ENCODE data around the gene TECR.
"Not testable (repeated sequence)": the region's sequence is repeated elsewhere in the genome, so short reads cannot be mapped to it uniquely, and the experiment has no call there.

TECR gene

DNA sequence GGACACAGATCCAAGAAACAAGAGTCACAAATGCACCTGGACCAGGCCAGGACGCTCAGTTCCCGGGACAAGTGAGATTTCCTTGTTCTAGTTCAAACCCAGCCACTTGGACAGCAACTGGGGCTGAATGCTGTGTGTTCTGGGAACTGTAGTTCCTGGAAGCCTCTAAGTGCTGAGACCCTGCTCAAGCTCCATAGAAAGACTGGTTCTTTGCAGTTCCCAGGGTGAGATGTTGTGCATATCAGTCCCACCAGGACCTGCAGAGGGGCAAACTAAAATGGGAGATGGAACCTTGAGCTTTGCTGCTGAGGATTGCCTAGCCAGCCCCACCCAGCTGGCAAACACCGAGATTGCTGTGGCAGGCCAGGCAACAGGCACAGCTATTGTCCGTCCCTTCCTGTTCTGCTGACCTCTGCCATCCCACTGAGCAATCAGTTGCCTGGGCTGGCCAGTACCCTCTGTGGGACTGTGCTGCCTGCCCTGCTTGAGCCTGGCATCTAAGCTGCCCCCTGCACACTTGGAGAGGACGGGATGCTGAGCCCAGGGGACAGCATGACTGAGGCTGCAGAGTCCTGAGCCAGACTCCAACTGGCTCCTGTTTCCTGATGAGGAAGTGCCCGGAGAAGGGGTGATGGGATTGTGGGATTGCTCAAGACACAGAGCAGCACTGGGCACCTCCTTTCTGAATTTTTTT, 32.0 kb upstream of the TECR start:
- Histone ChIP-seq H3K4me3 (ENCODE audit: control insufficient read depth in 1 of 7, extremely low read depth in 1 of 7, insufficient read depth in 4 of 7, low read depth in 2 of 7, low read length in 6 of 7) (no peak overlapping the region), H3K4me1 (ENCODE audit: control extremely low read depth in 1 of 4, control insufficient read depth in 4 of 4, insufficient read depth in 4 of 4, low read length in 3 of 4) (peaks cover 0 to 20% (median 16%) of the 10 kb centered on the region in 4 experiments), H3K36me3 (ENCODE audit: control insufficient read depth in 4 of 4, insufficient read depth in 4 of 4, low read length in 3 of 4) (no peaks in the 10 kb centered on the region), H3K27me3 (replicated peaks in 2 of 5; ENCODE audit: control insufficient read depth in 4 of 5, insufficient read depth in 5 of 5, low read length in 4 of 5) (no peaks in the 10 kb centered on the region), H3K27ac (ENCODE audit: insufficient read depth in 1 of 2, low read depth in 1 of 2, low read length in 2 of 2, poor library complexity in 1 of 2, severe bottlenecking in 2 of 2) (no peak overlapping the region), H3K9me3 (ENCODE audit: control extremely low read depth in 1 of 5, control insufficient read depth in 4 of 5, insufficient read depth in 2 of 5, low read depth in 1 of 5, low read length in 4 of 5) (no peaks in the 10 kb centered on the region)
- 94% methylated on average over 6 of the region's 6 CpGs for WGBS (ENCODE audit: insufficient coverage)
- no peak for DNase-seq
- CTCF ChIA-PET: interaction anchor here (0.7 to 4.1 kb wide), 9 partner anchors 8 to 59 kb away, joined by 3 to 15 read pairs (median 4); partner anchors contain the start of gene PTGER1
- POLR2A ChIA-PET: interaction anchor here (0.6 to 1.4 kb wide), 3 partner anchors 12 to 88 kb away, joined by 3 to 4 read pairs (median 4); partner anchors contain the start of gene DNAJB1

DNA sequence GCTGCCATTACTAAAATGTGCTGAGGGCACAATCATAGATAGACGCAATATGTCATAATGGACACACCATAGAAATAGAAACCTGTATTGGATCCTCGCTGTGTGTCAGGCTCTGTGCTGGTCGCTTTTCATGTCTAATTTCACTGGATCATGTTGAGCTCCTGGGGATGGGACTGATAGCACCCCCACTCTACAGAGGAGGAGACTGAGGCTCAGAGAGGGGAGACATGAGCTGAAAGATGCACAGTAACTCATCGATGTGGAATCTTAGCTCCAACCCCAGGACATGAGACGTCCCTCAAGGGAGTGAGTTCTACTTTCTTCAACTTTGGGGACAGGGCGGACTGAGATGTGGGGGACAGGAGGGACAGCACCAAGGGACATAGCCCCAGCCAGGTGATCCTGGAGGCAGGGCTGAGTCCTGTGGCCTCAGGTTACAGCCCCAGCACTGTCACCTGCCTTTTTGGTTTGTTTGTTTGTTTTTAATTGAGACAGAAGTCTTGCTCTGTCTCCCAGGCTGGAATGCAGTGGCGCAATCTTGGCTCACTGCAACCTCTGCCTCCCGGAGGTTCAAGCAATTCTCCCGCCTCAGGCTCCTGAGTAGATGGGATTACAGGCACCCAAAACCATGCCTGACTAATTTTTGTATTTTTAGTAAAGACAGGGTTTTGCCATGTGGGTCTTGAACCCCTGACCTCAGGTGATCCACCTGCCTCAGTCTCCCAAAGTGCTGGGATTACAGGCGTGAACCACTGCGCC, 26.9 kb upstream of the TECR start:
- DNase-seq: no peak
- 97% methylated on average over 8 of the region's 11 CpGs for WGBS (ENCODE audit: insufficient coverage)
- ChIA-PET POLR2A (interaction anchor here (1.0 kb wide), 1 partner anchor 23 kb away, joined by 3 read pairs; no protein-coding TSS in a partner anchor), CTCF (interaction anchor here (2.0 to 4.0 kb wide), 2 partner anchors 21 to 47 kb away, joined by 5 to 34 read pairs; no protein-coding TSS in a partner anchor)
- Histone ChIP-seq H3K4me3 (ENCODE audit: control insufficient read depth in 1 of 7, extremely low read depth in 1 of 7, insufficient read depth in 4 of 7, low read depth in 2 of 7, low read length in 6 of 7) (no peak overlapping the region), H3K4me1 (ENCODE audit: control extremely low read depth in 1 of 4, control insufficient read depth in 4 of 4, insufficient read depth in 4 of 4, low read length in 3 of 4) (peaks cover 0 to 3% (median under 1%) of the 10 kb centered on the region in 4 experiments), H3K27me3 (replicated peaks in 2 of 5; ENCODE audit: control insufficient read depth in 4 of 5, insufficient read depth in 5 of 5, low read length in 4 of 5) (no peaks in the 10 kb centered on the region), H3K36me3 (ENCODE audit: control insufficient read depth in 4 of 4, insufficient read depth in 4 of 4, low read length in 3 of 4) (no peaks in the 10 kb centered on the region), H3K9me3 (ENCODE audit: control extremely low read depth in 1 of 5, control insufficient read depth in 4 of 5, insufficient read depth in 2 of 5, low read depth in 1 of 5, low read length in 4 of 5) (no peaks in the 10 kb centered on the region), H3K27ac (ENCODE audit: insufficient read depth in 1 of 2, low read depth in 1 of 2, low read length in 2 of 2, poor library complexity in 1 of 2, severe bottlenecking in 2 of 2) (no peak overlapping the region)

DNA sequence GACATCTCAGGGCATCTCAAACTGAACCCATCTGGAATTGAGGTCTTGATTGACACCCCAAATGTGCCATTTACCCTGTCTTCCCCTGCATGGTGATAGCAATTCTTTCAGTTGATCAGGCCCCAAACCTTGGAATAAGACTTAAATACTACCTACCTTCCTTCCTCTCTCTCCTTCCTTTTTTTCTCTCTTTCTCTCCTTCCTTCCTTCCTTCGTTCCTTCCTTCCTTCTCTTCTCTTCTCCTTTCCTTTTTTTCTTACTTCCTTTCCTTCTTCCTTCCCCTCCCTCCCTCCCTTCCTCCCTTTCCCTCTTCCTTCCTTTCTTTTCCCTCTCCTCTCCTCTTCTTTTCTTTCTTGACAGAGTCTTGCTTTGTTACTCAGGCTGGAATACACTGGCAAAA, 26.1 kb upstream of the TECR start:
- no peaks in the 10 kb centered on the region for H3K27me3 ChIP-seq (replicated peaks in 2 of 5; ENCODE audit: control insufficient read depth in 4 of 5, insufficient read depth in 5 of 5, low read length in 4 of 5)
- WGBS (ENCODE audit: insufficient coverage): 100% methylated on average over 1 of the region's 1 CpG
- POLR2A ChIA-PET: interaction anchor here (1.5 kb wide), 1 partner anchor 11 kb away, joined by 3 read pairs; no protein-coding TSS in a partner anchor
- DNase-seq: no peak
- H3K27ac ChIP-seq (ENCODE audit: insufficient read depth in 1 of 2, low read depth in 1 of 2, low read length in 2 of 2, poor library complexity in 1 of 2, severe bottlenecking in 2 of 2): no peak overlapping the region
- H3K4me1 ChIP-seq (ENCODE audit: control extremely low read depth in 1 of 4, control insufficient read depth in 4 of 4, insufficient read depth in 4 of 4, low read length in 3 of 4): peaks cover 0 to 3% (median under 1%) of the 10 kb centered on the region in 4 experiments
- no peaks in the 10 kb centered on the region for H3K9me3 ChIP-seq (ENCODE audit: control extremely low read depth in 1 of 5, control insufficient read depth in 4 of 5, insufficient read depth in 2 of 5, low read depth in 1 of 5, low read length in 4 of 5)
- CTCF ChIA-PET: interaction anchor here (0.6 to 4.0 kb wide), 10 partner anchors 10 to 182 kb away, joined by 3 to 34 read pairs (median 4); partner anchors contain the start of genes DDX39A and DNAJB1
- H3K36me3 ChIP-seq (ENCODE audit: control insufficient read depth in 4 of 4, insufficient read depth in 4 of 4, low read length in 3 of 4): no peaks in the 10 kb centered on the region
- H3K4me3 ChIP-seq (ENCODE audit: control insufficient read depth in 1 of 7, extremely low read depth in 1 of 7, insufficient read depth in 4 of 7, low read depth in 2 of 7, low read length in 6 of 7): no peak overlapping the region

DNA sequence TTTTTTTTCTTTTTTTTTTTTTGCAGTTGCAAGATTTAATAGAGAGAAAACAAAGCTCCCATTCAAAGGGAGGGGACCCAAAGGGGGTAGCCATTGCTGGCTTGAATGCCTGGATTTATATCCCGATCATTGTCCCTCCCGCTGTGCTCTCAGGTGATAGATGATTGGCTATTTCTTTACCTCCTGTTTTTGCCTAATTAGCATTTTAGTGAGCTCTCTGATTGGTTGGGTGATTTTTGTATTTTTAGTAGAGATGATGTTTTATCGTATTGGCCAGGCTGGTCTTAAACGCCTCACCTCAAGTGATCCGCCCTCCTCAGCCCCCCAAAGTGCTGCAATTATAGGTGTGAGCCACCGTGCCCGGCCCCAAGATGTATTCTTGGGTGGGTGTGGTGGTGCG, 24.8 kb upstream of the TECR start:
- POLR2A ChIA-PET: interaction anchor here (1.5 kb wide), 1 partner anchor 9 kb away, joined by 3 read pairs; no protein-coding TSS in a partner anchor
- CTCF ChIA-PET: interaction anchor here (1.0 to 4.0 kb wide), 13 partner anchors 8 to 181 kb away, joined by 3 to 34 read pairs (median 5); partner anchors contain the start of genes GIPC1 and NDUFB7
- no CpG with 5 or more reads among the region's 8 CpGs for WGBS (ENCODE audit: insufficient coverage)
- H3K4me3 ChIP-seq (ENCODE audit: control insufficient read depth in 1 of 7, extremely low read depth in 1 of 7, insufficient read depth in 4 of 7, low read depth in 2 of 7, low read length in 6 of 7); H3K27ac ChIP-seq (ENCODE audit: insufficient read depth in 1 of 2, low read depth in 1 of 2, low read length in 2 of 2, poor library complexity in 1 of 2, severe bottlenecking in 2 of 2); DNase-seq; H3K36me3 ChIP-seq (ENCODE audit: control insufficient read depth in 4 of 4, insufficient read depth in 4 of 4, low read length in 3 of 4); H3K9me3 ChIP-seq (ENCODE audit: control extremely low read depth in 1 of 5, control insufficient read depth in 4 of 5, insufficient read depth in 2 of 5, low read depth in 1 of 5, low read length in 4 of 5); H3K27me3 ChIP-seq (replicated peaks in 2 of 5; ENCODE audit: control insufficient read depth in 4 of 5, insufficient read depth in 5 of 5, low read length in 4 of 5); H3K4me1 ChIP-seq (ENCODE audit: control extremely low read depth in 1 of 4, control insufficient read depth in 4 of 4, insufficient read depth in 4 of 4, low read length in 3 of 4): not testable (repeated sequence)

DNA sequence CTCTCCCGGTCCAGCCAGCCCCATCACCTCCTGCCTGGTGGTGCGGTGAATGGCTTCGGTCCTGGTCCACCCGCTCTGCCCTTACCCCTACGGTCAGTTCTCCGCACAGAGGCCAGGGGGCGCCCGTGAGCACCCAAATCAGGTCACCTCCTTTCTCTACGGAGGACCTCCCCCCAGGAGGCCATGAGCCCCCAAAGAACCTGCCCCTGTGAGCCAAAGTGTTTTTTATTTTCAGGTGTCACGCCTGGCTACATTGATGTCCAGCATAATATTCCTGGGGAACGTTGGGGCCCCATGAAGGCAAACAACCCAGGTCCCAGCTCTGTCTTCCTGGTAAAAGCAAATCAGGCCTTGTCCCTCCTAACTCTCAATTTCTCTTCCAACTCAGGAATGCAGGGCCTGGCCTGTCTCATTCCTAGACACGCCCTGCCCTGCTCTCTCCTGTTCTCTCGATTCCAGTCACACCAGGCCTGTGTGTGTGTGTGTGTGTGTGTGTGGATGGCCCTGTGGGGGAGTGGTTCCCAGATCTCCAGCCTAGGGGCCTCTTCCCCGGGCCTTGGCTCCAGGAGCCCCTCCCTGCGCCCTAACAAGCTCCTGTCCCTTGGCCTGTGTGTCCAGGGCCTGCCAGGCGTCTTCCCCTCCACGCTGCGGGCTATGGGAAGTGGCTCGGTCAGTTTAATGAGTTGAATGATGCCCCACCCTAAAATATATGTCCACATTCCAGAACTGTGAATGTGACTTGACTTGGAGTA, 23.7 kb upstream of the TECR start:
- ChIA-PET POLR2A (interaction anchor here (1.1 kb wide), 1 partner anchor 13 kb away, joined by 8 read pairs; the partner anchor contains the start of gene DNAJB1), CTCF (interaction anchor here (0.6 to 4.0 kb wide), 8 partner anchors 9 to 1443 kb away, joined by 3 to 34 read pairs (median 4); partner anchors contain the start of gene GIPC1)
- H3K9me3 ChIP-seq (ENCODE audit: control extremely low read depth in 1 of 5, control insufficient read depth in 4 of 5, insufficient read depth in 2 of 5, low read depth in 1 of 5, low read length in 4 of 5): no peaks in the 10 kb centered on the region
- 35% methylated on average over 14 of the region's 19 CpGs for WGBS (ENCODE audit: insufficient coverage)
- H3K36me3 ChIP-seq (ENCODE audit: control insufficient read depth in 4 of 4, insufficient read depth in 4 of 4, low read length in 3 of 4): no peaks in the 10 kb centered on the region
- H3K4me3 ChIP-seq (ENCODE audit: control insufficient read depth in 1 of 7, extremely low read depth in 1 of 7, insufficient read depth in 4 of 7, low read depth in 2 of 7, low read length in 6 of 7): no peak overlapping the region
- H3K27me3 ChIP-seq (replicated peaks in 2 of 5; ENCODE audit: control insufficient read depth in 4 of 5, insufficient read depth in 5 of 5, low read length in 4 of 5): no peaks in the 10 kb centered on the region
- DNase-seq: peak; percentile 63 to 81 (median 76)
- peaks cover 5 to 11% (median 6%) of the 10 kb centered on the region in 4 experiments for H3K4me1 ChIP-seq (ENCODE audit: control extremely low read depth in 1 of 4, control insufficient read depth in 4 of 4, insufficient read depth in 4 of 4, low read length in 3 of 4)
- H3K27ac ChIP-seq (ENCODE audit: insufficient read depth in 1 of 2, low read depth in 1 of 2, low read length in 2 of 2, poor library complexity in 1 of 2, severe bottlenecking in 2 of 2): no peak overlapping the region

DNA sequence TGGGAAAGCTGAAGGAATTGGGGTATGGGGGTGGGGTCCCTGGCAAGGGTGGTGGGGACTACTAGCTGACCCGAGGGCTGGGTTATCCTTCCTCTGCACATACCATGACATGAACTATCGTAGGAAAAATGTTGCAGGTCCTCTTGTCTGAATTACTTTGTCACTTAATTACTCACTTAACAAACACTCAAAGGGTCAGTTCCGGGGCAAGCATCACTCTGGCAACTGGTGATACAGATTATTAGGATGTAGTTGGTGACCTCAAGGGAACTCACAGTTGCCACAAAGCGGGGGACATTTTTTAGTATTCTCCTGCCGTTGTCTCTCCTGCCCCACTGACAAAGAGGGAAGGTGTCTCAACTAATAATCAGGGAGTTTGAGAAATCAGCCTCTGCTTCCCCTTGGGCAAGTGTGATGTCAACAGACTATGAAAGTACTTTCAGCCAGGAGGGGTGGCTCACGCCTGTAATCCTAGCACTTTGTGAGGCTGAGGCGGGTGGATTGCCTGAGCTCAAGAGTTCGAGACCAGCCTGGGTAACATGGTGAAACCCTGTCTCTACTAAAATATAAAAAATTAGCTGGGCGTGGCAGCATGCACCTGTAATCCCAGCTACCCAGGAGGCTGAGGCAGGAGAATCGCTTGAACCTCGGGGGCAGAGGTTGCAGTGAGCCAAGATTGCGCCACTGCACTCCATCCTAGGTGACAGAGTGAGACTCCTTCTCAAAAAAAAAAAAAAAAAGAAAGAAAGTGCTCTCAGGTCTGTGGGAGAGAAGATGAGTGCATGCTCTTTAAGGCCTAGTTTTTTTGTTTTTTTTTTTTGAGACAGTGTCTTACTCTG, 21.5 kb upstream of the TECR start:
- H3K27me3 ChIP-seq (replicated peaks in 2 of 5; ENCODE audit: control insufficient read depth in 4 of 5, insufficient read depth in 5 of 5, low read length in 4 of 5): no peaks in the 10 kb centered on the region
- no peak for DNase-seq
- H3K36me3 ChIP-seq (ENCODE audit: control insufficient read depth in 4 of 4, insufficient read depth in 4 of 4, low read length in 3 of 4): no peaks in the 10 kb centered on the region
- H3K4me3 ChIP-seq (ENCODE audit: control insufficient read depth in 1 of 7, extremely low read depth in 1 of 7, insufficient read depth in 4 of 7, low read depth in 2 of 7, low read length in 6 of 7): no peak overlapping the region
- WGBS (ENCODE audit: insufficient coverage): 90% methylated on average over 6 of the region's 12 CpGs
- POLR2A ChIA-PET: interaction anchor here (1.5 kb wide), 1 partner anchor 10 kb away, joined by 12 read pairs; the partner anchor contains the start of gene DNAJB1
- H3K27ac ChIP-seq (ENCODE audit: insufficient read depth in 1 of 2, low read depth in 1 of 2, low read length in 2 of 2, poor library complexity in 1 of 2, severe bottlenecking in 2 of 2): no peak overlapping the region
- H3K4me1 ChIP-seq (ENCODE audit: control extremely low read depth in 1 of 4, control insufficient read depth in 4 of 4, insufficient read depth in 4 of 4, low read length in 3 of 4): peaks cover 5 to 11% (median 6%) of the 10 kb centered on the region in 4 experiments
- CTCF ChIA-PET: interaction anchor here (0.9 to 2.8 kb wide), 4 partner anchors 10 to 46 kb away, joined by 3 to 15 read pairs (median 4); partner anchors contain the start of gene GIPC1
- no peaks in the 10 kb centered on the region for H3K9me3 ChIP-seq (ENCODE audit: control extremely low read depth in 1 of 5, control insufficient read depth in 4 of 5, insufficient read depth in 2 of 5, low read depth in 1 of 5, low read length in 4 of 5)
